Lung microvascular endothelial cell (primary cell): Measurements from ENCODE around the gene PIP4K2C. TPM values are rescaled to one million over a fixed set of nuclear protein-coding genes. Genes with fewer than 3 reads are reported as not detected.
"Not testable (repeated sequence)": the region's sequence is repeated elsewhere in the genome, so short reads cannot be mapped to it uniquely, and the experiment has no call there.

ENCODE experiments used
- DNase-seq, 2 donors: peaks; one replicate each; pipeline versions ENCODE4 v3.0.0 to v3.0.0-alpha.2; 2010; ENCODE audit warnings: low read depth in 2 of 2
- total RNA-seq: library from RNA; depleted of rRNA; stranded (reverse); fragments of >200 nt; gene quantifications from 2 replicates; pipeline ENCODE4 v1.2.1, GENCODE V29; 2014

Gene PIP4K2C
- total RNA-seq, 1 donor from 2014 or later, result 11.5 TPM

DNA sequence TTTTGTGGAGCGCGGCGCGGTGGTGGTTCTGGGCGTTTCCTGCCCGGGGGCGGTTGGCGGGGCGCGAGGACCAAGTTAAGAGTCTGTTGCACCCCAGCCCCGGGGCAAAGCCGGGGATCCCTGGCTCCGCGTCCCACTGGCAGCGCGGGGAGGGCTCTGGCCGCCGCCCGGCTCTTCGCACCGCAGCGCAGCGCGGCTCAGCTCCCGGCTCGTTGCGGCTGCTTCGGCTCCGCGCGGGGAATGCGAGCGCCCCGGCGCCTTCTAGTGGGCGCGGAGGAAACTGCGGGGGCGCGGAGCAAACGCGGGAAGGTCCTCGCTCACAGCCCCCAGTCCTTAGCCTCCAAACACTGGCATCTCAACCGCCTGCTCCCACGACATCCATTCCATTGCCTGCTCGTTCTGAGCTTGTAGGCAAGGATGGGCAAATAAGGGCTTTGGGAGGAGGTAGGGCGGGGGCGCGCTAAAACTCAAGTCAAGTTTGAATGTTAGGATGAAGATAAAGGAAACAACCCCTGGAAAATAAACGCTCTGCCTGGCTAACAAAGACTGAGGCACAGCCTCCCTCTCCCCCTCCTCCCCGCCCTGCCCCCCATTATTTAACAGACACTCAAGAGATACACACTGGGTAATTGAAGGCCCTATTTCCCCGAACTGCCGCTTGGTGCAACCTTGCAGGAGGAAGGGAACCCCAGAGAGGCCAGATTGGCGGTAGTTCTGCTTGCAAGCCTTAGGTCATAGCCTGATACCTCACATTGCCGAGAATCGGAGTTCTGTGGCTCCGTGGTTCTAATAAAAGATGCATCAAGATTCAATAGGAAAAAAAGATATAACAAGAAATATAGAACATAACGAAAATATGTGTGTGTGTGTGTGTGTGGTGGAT, 42.2 kb downstream of the PIP4K2C start, which contains the start of gene B4GALNT1:
Gene B4GALNT1 (minus strand): TSS at position 244 of the 883 bp plus-strand sequence. CDS start 1,069 bp downstream, outside the sequence.
- peak; percentile 63 for DNase-seq

GRCh38 chr12:57636731-57637130, 45.7 kb downstream of the PIP4K2C start:
- DNase-seq, result not testable (repeated sequence)

DNA sequence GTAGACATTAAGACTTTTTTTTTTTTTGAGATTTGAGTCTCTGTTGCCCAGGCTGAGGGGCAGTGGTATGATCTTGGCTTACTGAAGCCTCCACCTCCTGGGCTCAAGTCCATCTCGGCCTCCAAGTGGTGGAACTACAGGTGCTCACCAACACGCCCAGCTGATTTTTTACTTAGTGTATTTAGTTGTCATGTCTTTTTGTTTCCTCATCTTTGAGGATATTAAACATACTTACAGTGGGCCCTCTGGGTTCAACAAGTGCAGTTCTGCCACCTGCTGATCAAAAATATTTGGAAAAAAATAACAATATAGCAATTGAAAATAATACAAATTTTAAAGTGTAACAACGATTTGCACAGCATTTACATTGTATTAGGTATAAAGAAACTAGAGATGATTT, 46.4 kb downstream of the PIP4K2C start:
- DNase-seq, result no peak

GRCh38 chr12:57638096-57638495, 47.1 kb downstream of the PIP4K2C start:
- no peak for DNase-seq

GRCh38 chr12:57640175-57641042, 49.4 kb downstream of the PIP4K2C start:
- no peak for DNase-seq

GRCh38 chr12:57641699-57642442, 50.9 kb downstream of the PIP4K2C start:
- DNase-seq, result no peak

DNA sequence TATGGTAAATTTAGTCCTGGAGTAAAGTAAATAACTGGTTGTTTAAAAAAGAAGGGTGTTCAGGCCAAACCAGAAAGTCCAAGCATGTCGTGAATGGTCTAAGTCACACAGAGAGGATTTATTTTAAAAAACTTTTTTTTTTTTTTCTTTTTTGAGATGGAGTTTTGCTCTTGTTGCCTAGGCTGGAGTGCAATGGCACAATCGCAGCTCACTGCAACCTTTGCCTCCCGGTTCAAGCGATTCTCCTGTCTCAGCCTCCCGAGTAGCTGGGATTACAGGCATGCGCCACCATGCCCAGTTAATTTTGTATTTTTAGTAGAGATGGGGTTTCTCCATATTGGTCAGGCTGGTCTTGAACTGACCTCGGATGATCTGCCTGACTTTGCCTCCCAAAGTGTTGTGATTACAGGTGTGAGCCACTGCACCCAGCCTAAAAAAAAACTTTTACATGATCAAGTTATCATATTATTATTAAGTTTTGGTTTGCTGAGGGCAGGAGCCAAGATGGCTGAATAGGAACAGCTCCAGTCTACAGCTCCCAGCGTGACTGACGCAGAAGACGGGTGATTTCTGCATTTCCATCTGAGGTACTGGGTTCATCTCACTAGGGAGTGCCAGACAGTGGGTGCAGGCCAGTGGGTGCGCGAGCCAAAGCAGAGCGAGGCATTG, 55.1 kb downstream of the PIP4K2C start:
- peak in 1 of 2 donors; percentile 38 for DNase-seq

DNA sequence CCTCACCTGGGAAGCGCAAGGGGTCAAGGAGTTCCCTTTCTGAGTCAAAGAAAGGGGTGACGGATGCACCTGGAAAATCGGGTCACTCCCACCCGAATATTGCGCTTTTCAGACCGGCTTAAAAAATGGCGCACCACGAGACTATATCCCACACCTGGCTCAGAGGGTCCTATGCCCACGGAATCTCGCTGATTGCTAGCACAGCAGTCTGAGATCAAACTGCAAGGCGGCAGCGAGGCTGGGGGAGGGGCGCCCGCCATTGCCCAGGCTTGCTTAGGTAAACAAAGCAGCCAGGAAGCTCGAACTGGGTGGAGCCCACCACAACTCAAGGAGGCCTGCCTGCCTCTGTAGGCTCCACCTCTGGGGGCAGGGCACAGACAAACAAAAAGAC, 55.7 kb downstream of the PIP4K2C start:
- DNase-seq, result not testable (repeated sequence)

Other genes starting within 250 kb of the PIP4K2C start
- 3.5 and 5.6 TPM in 2 replicates for gene R3HDM2, start 160.1 kb upstream of the PIP4K2C start, total RNA-seq
- gene INHBC, start 156.4 kb upstream of the PIP4K2C start, total RNA-seq, result not detected in 2 replicates
- gene INHBE, start 135.9 kb upstream of the PIP4K2C start, total RNA-seq, result not detected in 2 replicates
- gene GLI1, start 131.4 kb upstream of the PIP4K2C start, total RNA-seq, result not detected in 2 replicates
- under 0.01 TPM in 1 of 2 replicates, not detected in the other for gene ARHGAP9, start 111.3 kb upstream of the PIP4K2C start, total RNA-seq
- 63.0 and 123 TPM in 2 replicates for gene MARS1, start 103.1 kb upstream of the PIP4K2C start, total RNA-seq
- 4.6 and 12.5 TPM in 2 replicates for gene DDIT3, start 70.7 kb upstream of the PIP4K2C start, total RNA-seq
- 2.8 and 6.9 TPM in 2 replicates for gene MBD6, start 68.4 kb upstream of the PIP4K2C start, total RNA-seq
- 83.1 and 84.8 TPM in 2 replicates for gene DCTN2, start 44.0 kb upstream of the PIP4K2C start, total RNA-seq
- gene KIF5A, start 41.1 kb upstream of the PIP4K2C start, total RNA-seq, result under 0.01 TPM in 2 replicates
- gene DTX3, start 13.6 kb downstream of the PIP4K2C start, total RNA-seq, result 2.0 and 4.2 TPM in 2 replicates
- gene ARHGEF25, start 20.2 kb downstream of the PIP4K2C start, total RNA-seq, result 1.4 and 2.0 TPM in 2 replicates
- gene B4GALNT1, start 42.0 kb downstream of the PIP4K2C start, total RNA-seq, result under 0.01 TPM in 1 of 2 replicates, not detected in the other
- 156 and 234 TPM in 2 replicates for gene OS9, start 102.9 kb downstream of the PIP4K2C start, total RNA-seq
- gene AGAP2, start 147.6 kb downstream of the PIP4K2C start, total RNA-seq, result 0.20 and 0.22 TPM in 2 replicates
- 41.2 and 62.5 TPM in 2 replicates for gene TSPAN31, start 153.8 kb downstream of the PIP4K2C start, total RNA-seq
- gene CDK4, start 161.1 kb downstream of the PIP4K2C start, total RNA-seq, result 110 and 133 TPM in 2 replicates
- gene MARCHF9, start 163.9 kb downstream of the PIP4K2C start, total RNA-seq, result 2.4 and 5.6 TPM in 2 replicates
- under 0.01 TPM in 2 replicates for gene CYP27B1, start 175.9 kb downstream of the PIP4K2C start, total RNA-seq
- 3.1 and 3.8 TPM in 2 replicates for gene METTL1, start 180.9 kb downstream of the PIP4K2C start, total RNA-seq
- gene EEF1AKMT3, start 181.4 kb downstream of the PIP4K2C start, total RNA-seq, result 3.5 and 5.0 TPM in 2 replicates
- gene TSFM, start 191.6 kb downstream of the PIP4K2C start, total RNA-seq, result 15.5 and 18.5 TPM in 2 replicates
- 0.65 and 2.2 TPM in 2 replicates for gene AVIL, start 227.5 kb downstream of the PIP4K2C start, total RNA-seq